Measurements from ENCODE around the gene LGALS14. TPM values are rescaled to one million over a fixed set of nuclear protein-coding genes. Genes with fewer than 3 reads are reported as not detected.

Gene LGALS14
- total RNA-seq, 3 donors from 2014 or later, result not detected

DNA sequence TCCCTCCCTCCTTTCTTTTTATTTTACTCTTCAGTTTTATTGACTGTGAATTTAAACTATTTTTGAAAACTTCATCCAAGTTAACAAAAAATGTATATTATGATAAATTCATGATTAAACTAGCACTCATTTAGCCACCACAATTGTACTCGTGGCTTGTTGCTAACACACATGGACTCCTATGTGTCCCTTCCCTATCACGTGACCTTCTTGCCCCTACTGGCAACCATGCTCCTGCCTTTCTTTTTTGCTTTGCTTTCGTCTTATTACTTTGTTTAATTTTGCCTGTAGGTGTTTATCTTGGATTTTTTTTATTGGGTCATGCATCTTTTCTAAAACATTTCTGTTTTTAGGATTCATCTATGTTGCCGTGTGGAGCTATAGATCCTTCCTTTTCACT lies 25.3 kb downstream of the LGALS14 start:
- no peak for DNase-seq (ENCODE audit: low spot score in 2 of 2)
- TF ChIP-seq POLR2AphosphoS5 (IDR thresholded peaks at IDR 0.05) (no peak), POLR2A (IDR thresholded peaks at IDR 0.05) (no peak)
- no peaks in the 10 kb centered on the region for H3K9me3 ChIP-seq
- no peaks in the 10 kb centered on the region for H3K27me3 ChIP-seq
- H3K4me3 ChIP-seq, result no peak overlapping the region
- intact Hi-C loops (cut with DNase I; ENCODE audit: low total_unique reads), result no loop called here
- H3K4me1 ChIP-seq, result no peaks in the 10 kb centered on the region
- H3K27ac ChIP-seq, result no peak overlapping the region
- no peaks in the 10 kb centered on the region for H3K36me3 ChIP-seq

DNA sequence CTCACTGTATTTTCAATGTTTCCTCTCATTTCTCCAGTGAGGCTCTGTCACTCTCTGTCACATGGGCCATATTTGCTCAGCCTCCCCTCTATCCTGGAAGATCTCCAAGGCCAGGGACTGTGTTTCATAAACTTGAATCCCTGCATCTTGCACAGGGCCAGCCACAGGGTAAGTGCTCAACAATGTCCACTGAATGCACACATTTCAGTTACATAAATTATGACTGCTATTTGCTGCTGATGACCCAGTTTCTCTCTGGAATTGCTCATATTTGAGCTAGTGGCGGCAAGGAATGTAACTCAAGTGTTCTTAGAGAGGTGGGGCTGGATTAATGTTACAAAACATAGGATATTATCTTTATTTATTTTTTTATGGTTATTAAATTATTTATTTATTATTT lies 27.4 kb downstream of the LGALS14 start:
- Histone ChIP-seq H3K9me3 (no peaks in the 10 kb centered on the region), H3K27ac (no peak overlapping the region), H3K36me3 (no peaks in the 10 kb centered on the region), H3K4me1 (no peaks in the 10 kb centered on the region), H3K27me3 (no peaks in the 10 kb centered on the region), H3K4me3 (no peak overlapping the region)
- TF ChIP-seq POLR2A (IDR thresholded peaks at IDR 0.05) (no peak), POLR2AphosphoS5 (IDR thresholded peaks at IDR 0.05) (no peak)
- TF ChIP-seq, protein P1, sequence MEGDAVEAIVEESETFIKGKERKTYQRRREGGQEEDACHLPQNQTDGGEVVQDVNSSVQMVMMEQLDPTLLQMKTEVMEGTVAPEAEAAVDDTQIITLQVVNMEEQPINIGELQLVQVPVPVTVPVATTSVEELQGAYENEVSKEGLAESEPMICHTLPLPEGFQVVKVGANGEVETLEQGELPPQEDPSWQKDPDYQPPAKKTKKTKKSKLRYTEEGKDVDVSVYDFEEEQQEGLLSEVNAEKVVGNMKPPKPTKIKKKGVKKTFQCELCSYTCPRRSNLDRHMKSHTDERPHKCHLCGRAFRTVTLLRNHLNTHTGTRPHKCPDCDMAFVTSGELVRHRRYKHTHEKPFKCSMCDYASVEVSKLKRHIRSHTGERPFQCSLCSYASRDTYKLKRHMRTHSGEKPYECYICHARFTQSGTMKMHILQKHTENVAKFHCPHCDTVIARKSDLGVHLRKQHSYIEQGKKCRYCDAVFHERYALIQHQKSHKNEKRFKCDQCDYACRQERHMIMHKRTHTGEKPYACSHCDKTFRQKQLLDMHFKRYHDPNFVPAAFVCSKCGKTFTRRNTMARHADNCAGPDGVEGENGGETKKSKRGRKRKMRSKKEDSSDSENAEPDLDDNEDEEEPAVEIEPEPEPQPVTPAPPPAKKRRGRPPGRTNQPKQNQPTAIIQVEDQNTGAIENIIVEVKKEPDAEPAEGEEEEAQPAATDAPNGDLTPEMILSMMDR (IDR thresholded peaks at IDR 0.05), result no peak
- intact Hi-C loops (cut with DNase I; ENCODE audit: low total_unique reads), result no loop called here
- no peak for DNase-seq (ENCODE audit: low spot score in 2 of 2)

DNA sequence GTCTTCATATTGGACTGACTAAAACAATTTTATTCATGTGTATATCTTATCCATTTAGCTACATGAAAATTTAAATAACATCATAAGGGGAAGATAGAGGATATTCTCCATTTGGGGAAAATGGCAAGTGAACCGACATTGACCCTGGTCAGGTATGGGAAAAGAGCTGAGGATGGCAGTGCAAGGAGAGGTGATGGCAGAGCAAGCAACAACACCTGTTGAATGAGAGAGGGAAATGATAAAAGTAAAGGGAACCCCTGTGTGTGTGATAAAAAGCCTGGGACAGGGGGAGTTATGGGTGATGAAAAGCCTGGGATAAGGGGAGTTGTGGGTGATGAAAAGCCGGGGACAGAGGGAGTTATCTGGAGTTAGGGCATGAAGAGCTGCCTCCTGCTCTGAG lies 29.6 kb downstream of the LGALS14 start:
- Histone ChIP-seq H3K9me3 (no peaks in the 10 kb centered on the region), H3K27ac (no peak overlapping the region), H3K4me3 (no peak overlapping the region), H3K36me3 (no peaks in the 10 kb centered on the region), H3K4me1 (no peaks in the 10 kb centered on the region), H3K27me3 (no peaks in the 10 kb centered on the region)
- no peak for DNase-seq (ENCODE audit: low spot score in 2 of 2)
- intact Hi-C loops (cut with DNase I; ENCODE audit: low total_unique reads), result no loop called here
- TF ChIP-seq POLR2AphosphoS5 (IDR thresholded peaks at IDR 0.05) (no peak), POLR2A (IDR thresholded peaks at IDR 0.05) (no peak)
- TF ChIP-seq, protein P1 (IDR thresholded peaks at IDR 0.05), result no peak

DNA sequence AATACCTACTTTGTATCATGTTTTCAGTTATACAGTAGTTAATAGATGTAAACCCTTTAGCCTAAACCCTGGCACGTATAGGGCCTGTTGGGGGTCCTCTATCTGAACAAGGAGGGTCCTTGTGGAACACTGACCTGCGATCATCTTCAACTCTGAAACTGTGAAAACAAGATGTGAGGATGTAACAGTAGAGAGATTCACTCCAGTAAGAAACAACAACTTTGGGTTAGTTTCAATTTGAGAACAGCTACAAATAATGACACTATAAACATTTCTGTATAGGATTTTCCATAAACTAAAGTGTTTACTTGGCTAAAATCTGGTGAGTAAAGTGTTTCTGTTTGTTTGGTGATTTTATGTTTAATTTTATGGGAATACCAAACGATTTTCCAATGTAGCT lies 31.4 kb downstream of the LGALS14 start:
- Histone ChIP-seq H3K9me3 (no peaks in the 10 kb centered on the region), H3K27ac (no peak overlapping the region), H3K27me3 (no peaks in the 10 kb centered on the region), H3K4me1 (no peaks in the 10 kb centered on the region), H3K36me3 (no peaks in the 10 kb centered on the region), H3K4me3 (no peak overlapping the region)
- no peak for TF ChIP-seq POLR2A (IDR thresholded peaks at IDR 0.05)
- TF ChIP-seq, protein P1 (IDR thresholded peaks at IDR 0.05), result no peak
- TF ChIP-seq POLR2AphosphoS5 (IDR thresholded peaks at IDR 0.05), result no peak
- intact Hi-C loops (cut with DNase I; ENCODE audit: low total_unique reads), result no loop called here
- DNase-seq (ENCODE audit: low spot score in 2 of 2), result no peak

DNA sequence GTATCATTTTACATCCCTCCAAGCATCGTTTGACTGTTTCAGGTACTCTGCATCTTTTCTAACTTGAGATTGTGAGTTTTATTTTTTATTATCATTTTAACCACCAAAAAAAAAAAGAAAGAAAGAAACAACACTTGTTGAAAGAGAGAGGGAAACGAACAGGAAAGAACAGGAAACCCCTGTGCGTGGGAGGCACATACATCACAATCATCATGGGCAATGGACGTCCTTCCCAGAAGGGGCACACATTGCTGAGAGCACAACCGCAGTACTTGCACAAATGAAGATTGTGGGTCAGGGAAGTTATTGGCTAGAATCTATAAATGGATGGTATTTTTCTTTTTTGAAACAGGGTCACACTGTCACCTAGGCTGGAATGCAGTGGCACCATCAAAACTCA lies 31.8 kb downstream of the LGALS14 start:
- Histone ChIP-seq H3K27ac (no peak overlapping the region), H3K4me1 (no peaks in the 10 kb centered on the region), H3K9me3 (no peaks in the 10 kb centered on the region), H3K36me3 (no peaks in the 10 kb centered on the region), H3K27me3 (no peaks in the 10 kb centered on the region), H3K4me3 (no peak overlapping the region)
- TF ChIP-seq, protein P1 (IDR thresholded peaks at IDR 0.05), result no peak
- intact Hi-C loops (cut with DNase I; ENCODE audit: low total_unique reads), result no loop called here
- DNase-seq (ENCODE audit: low spot score in 2 of 2), result no peak

DNA sequence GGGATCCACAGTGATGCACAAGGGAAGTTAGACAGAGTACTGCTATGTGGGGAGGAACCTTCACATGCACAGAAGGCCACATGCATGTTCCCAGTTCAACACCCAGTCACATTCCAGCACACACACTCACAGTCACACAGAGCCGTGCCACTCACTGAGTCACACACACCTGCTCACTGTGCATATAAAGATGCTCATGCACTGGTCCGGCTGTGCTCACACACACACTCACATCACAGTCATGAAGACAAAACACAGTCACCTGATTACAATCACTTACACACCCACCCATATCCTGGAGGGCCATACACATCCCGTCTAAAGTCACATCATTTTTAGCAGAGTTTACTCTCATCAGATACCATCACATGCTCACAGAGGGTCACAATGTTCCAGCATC lies 33.1 kb downstream of the LGALS14 start:
- Histone ChIP-seq H3K9me3 (no peaks in the 10 kb centered on the region), H3K36me3 (no peaks in the 10 kb centered on the region), H3K4me3 (no peak overlapping the region), H3K27ac (no peak overlapping the region), H3K27me3 (no peaks in the 10 kb centered on the region), H3K4me1 (no peaks in the 10 kb centered on the region)
- no peak for DNase-seq (ENCODE audit: low spot score in 2 of 2)
- TF ChIP-seq POLR2A (IDR thresholded peaks at IDR 0.05) (no peak), POLR2AphosphoS5 (IDR thresholded peaks at IDR 0.05) (no peak)
- TF ChIP-seq, protein P1 (IDR thresholded peaks at IDR 0.05), result no peak
- intact Hi-C loops (cut with DNase I; ENCODE audit: low total_unique reads), result no loop called here
